Spinal cord (tissue), 10 donors: ENCODE measurements around the gene EEPD1. TPM values are rescaled to one million over a fixed set of nuclear protein-coding genes. Genes with fewer than 3 reads are reported as not detected.
A peak's percentile ranks its signal among the peaks of the same experiment; 100 is the strongest.

Experiments used
- DNase-seq, 6 donors: peaks; one replicate each; pipeline versions ENCODE4 v3.0.0 to v3.0.0-alpha.2; 2013 to 2015; ENCODE audit warnings: low spot score in 6 of 6, low read depth in 4 of 6
- H3K27ac ChIP-seq: one replicate; pipeline ENCODE4 v1.5.1; 2013; ENCODE audit warnings: low read depth, low read length, control low read depth
- H3K27me3 ChIP-seq: one replicate; pipeline ENCODE4 v1.6.1; 2013; ENCODE audit warnings: low read length; ENCODE audit not compliant: control insufficient read depth, insufficient read depth
- H3K36me3 ChIP-seq: one replicate; pipeline ENCODE4 v1.6.1; 2013; ENCODE audit warnings: low read length; ENCODE audit not compliant: control insufficient read depth, insufficient read depth
- H3K4me1 ChIP-seq: one replicate; pipeline ENCODE4 v1.6.1; 2013; ENCODE audit warnings: low read length; ENCODE audit not compliant: control insufficient read depth, insufficient read depth
- H3K4me3 ChIP-seq: one replicate; pipeline ENCODE4 v1.5.1; 2013; ENCODE audit warnings: low read depth, low read length, control low read depth
- H3K9me3 ChIP-seq: one replicate; pipeline ENCODE4 v1.6.1; 2013; ENCODE audit warnings: low read length; ENCODE audit not compliant: control insufficient read depth, insufficient read depth
- WGBS: methylation state at CpG from one replicate; pipeline ENCODE4 v1.1.5; 2013; ENCODE audit warnings: missing lambda C conversion rate; ENCODE audit not compliant: insufficient coverage; 5-methylcytosine and 5-hydroxymethylcytosine counted together
- polyA plus RNA-seq, 2 donors: library from polyadenylated mRNA; unstranded; fragments of 120-200 nt; gene quantifications; one replicate each; pipeline ENCODE4 v1.2.1, GENCODE V29; 2013; ENCODE audit not compliant: insufficient read length in 2 of 2
- total RNA-seq, 2 donors: library from RNA; depleted of rRNA in 1 of 2; stranded (reverse); fragments of 120-200 nt in 1 of 2; fragments of >200 nt in 1 of 2; gene quantifications; one replicate each; pipeline versions ENCODE4 v1.2.3 to v1.2.4, GENCODE V29; 2013 to 2014
- donor health status: healthy.

EEPD1 gene
- total and polyA plus RNA-seq, 4 donors: 25.8 to 55.8 (median 41.8) TPM

- H3K27me3 ChIP-seq: no peaks in the 10 kb centered on the region
- no peak for DNase-seq
- no peaks in the 10 kb centered on the region for H3K9me3 ChIP-seq
- 83% methylated on average over 3 of the region's 5 CpGs for WGBS
- H3K36me3 ChIP-seq: peaks cover 3% of the 10 kb centered on the region
- H3K4me3 ChIP-seq: no peak overlapping the region
- peaks cover 37% of the 10 kb centered on the region for H3K4me1 ChIP-seq
- no peak overlapping the region for H3K27ac ChIP-seq
Measured at GRCh38 chr7:36201122-36201723, 48.2 kb downstream of the EEPD1 start.

GRCh38 chr7:36202398-36202797, 49.3 kb downstream of the EEPD1 start:
- no peak overlapping the region for H3K27ac ChIP-seq
- H3K27me3 ChIP-seq: no peaks in the 10 kb centered on the region
- no peaks in the 10 kb centered on the region for H3K36me3 ChIP-seq
- DNase-seq: no peak
- 62% methylated on average over 9 of the region's 9 CpGs for WGBS
- no peak overlapping the region for H3K4me3 ChIP-seq
- H3K4me1 ChIP-seq: peaks cover 44% of the 10 kb centered on the region
- H3K9me3 ChIP-seq: no peaks in the 10 kb centered on the region

GRCh38 chr7:36203071-36203790, 50.2 kb downstream of the EEPD1 start:
- Histone ChIP-seq H3K27me3 (no peaks in the 10 kb centered on the region), H3K4me1 (peaks cover 50% of the 10 kb centered on the region), H3K36me3 (no peaks in the 10 kb centered on the region), H3K4me3 (no peak overlapping the region), H3K27ac (no peak overlapping the region), H3K9me3 (no peaks in the 10 kb centered on the region)
- WGBS: 53% methylated on average over 4 of the region's 8 CpGs
- DNase-seq: peak in 1 of 6 donors; percentile 76

GRCh38 chr7:36204044-36204663, 51.1 kb downstream of the EEPD1 start:
- H3K4me3 ChIP-seq: no peak overlapping the region
- no peaks in the 10 kb centered on the region for H3K9me3 ChIP-seq
- no peaks in the 10 kb centered on the region for H3K27me3 ChIP-seq
- H3K4me1 ChIP-seq: peaks cover 58% of the 10 kb centered on the region
- no peak for DNase-seq
- WGBS: 93% methylated on average over 3 of the region's 5 CpGs
- H3K27ac ChIP-seq: no peak overlapping the region
- no peaks in the 10 kb centered on the region for H3K36me3 ChIP-seq

- no peaks in the 10 kb centered on the region for H3K36me3 ChIP-seq
- H3K9me3 ChIP-seq: no peaks in the 10 kb centered on the region
- H3K27ac ChIP-seq: no peak overlapping the region
- H3K27me3 ChIP-seq: no peaks in the 10 kb centered on the region
- H3K4me3 ChIP-seq: no peak overlapping the region
- peaks cover 66% of the 10 kb centered on the region for H3K4me1 ChIP-seq
- DNase-seq: no peak
- 96% methylated on average over 2 of the region's 6 CpGs for WGBS
Measured at GRCh38 chr7:36204929-36205635, 52.0 kb downstream of the EEPD1 start.

- no peaks in the 10 kb centered on the region for H3K27me3 ChIP-seq
- no peaks in the 10 kb centered on the region for H3K9me3 ChIP-seq
- peaks cover 69% of the 10 kb centered on the region for H3K4me1 ChIP-seq
- 72% methylated on average over 4 of the region's 6 CpGs for WGBS
- H3K27ac ChIP-seq: no peak overlapping the region
- no peak overlapping the region for H3K4me3 ChIP-seq
- no peaks in the 10 kb centered on the region for H3K36me3 ChIP-seq
- no peak for DNase-seq
Measured at GRCh38 chr7:36205803-36206202, 52.7 kb downstream of the EEPD1 start.

GRCh38 chr7:36207451-36208291, 54.6 kb downstream of the EEPD1 start:
- peaks cover 59% of the 10 kb centered on the region for H3K4me1 ChIP-seq

GRCh38 chr7:36208426-36208825, 55.4 kb downstream of the EEPD1 start:
- H3K4me1 ChIP-seq: peaks cover 53% of the 10 kb centered on the region
- peak overlapping the region; percentile 57 for H3K27ac ChIP-seq
- H3K36me3 ChIP-seq: no peaks in the 10 kb centered on the region
- no peak for DNase-seq
- no peak overlapping the region for H3K4me3 ChIP-seq
- H3K27me3 ChIP-seq: no peaks in the 10 kb centered on the region
- no peaks in the 10 kb centered on the region for H3K9me3 ChIP-seq

More at GRCh38 chr7:36207451-36208291, 54.6 kb downstream of the EEPD1 start:
- peak overlapping the region; percentile 48 for H3K27ac ChIP-seq
- H3K9me3 ChIP-seq: no peaks in the 10 kb centered on the region
- 49% methylated on average over 9 of the region's 10 CpGs for WGBS
- H3K27me3 ChIP-seq: no peaks in the 10 kb centered on the region
- no peak overlapping the region for H3K4me3 ChIP-seq
- no peaks in the 10 kb centered on the region for H3K36me3 ChIP-seq
- peak in 2 of 6 donors; percentile 62 to 77 for DNase-seq
